ENCODE data around the gene LILRA5.

LILRA5 gene

GRCh38 chr19:54262470-54262869, 50.5 kb downstream of the LILRA5 start:
- no peak for TF ChIP-seq SUZ12 (IDR thresholded peaks at IDR 0.05; ENCODE audit: extremely low read depth, insufficient read depth, insufficient read length)
- no peak for TF ChIP-seq YY1 (IDR thresholded peaks at IDR 0.05; ENCODE audit: insufficient read depth, insufficient read length)
- TF ChIP-seq ZNF274 (IDR thresholded peaks at IDR 0.05; ENCODE audit: low read depth, low read length): no peak
- Histone ChIP-seq H3K4me3 (ENCODE audit: insufficient read length, low read depth) (no peak overlapping the region), H3K9me3 (ENCODE audit: insufficient read depth, low read length) (no peaks in the 10 kb centered on the region), H3K27me3 (ENCODE audit: insufficient read depth, insufficient read length) (peaks cover 13% of the 10 kb centered on the region), H3K9ac (ENCODE audit: insufficient read length, low read depth) (no peak overlapping the region), H3K36me3 (ENCODE audit: insufficient read depth, insufficient read length, low read length) (no peaks in the 10 kb centered on the region), H3K4me1 (ENCODE audit: insufficient read depth, insufficient read length) (no peaks in the 10 kb centered on the region)
- DNase-seq (ENCODE audit: low read depth, low spot score): no peak

GRCh38 chr19:54262066-54262465, 50.9 kb downstream of the LILRA5 start:
- no peak for TF ChIP-seq ZNF274 (IDR thresholded peaks at IDR 0.05; ENCODE audit: low read depth, low read length)
- TF ChIP-seq YY1 (IDR thresholded peaks at IDR 0.05; ENCODE audit: insufficient read depth, insufficient read length): no peak
- TF ChIP-seq SUZ12 (IDR thresholded peaks at IDR 0.05; ENCODE audit: extremely low read depth, insufficient read depth, insufficient read length): no peak
- Histone ChIP-seq H3K9ac (ENCODE audit: insufficient read length, low read depth) (no peak overlapping the region), H3K36me3 (ENCODE audit: insufficient read depth, insufficient read length, low read length) (no peaks in the 10 kb centered on the region), H3K4me1 (ENCODE audit: insufficient read depth, insufficient read length) (peaks cover 3% of the 10 kb centered on the region), H3K4me3 (ENCODE audit: insufficient read length, low read depth) (no peak overlapping the region), H3K9me3 (ENCODE audit: insufficient read depth, low read length) (no peaks in the 10 kb centered on the region), H3K27me3 (ENCODE audit: insufficient read depth, insufficient read length) (peaks cover 17% of the 10 kb centered on the region)
- no peak for DNase-seq (ENCODE audit: low read depth, low spot score)

GRCh38 chr19:54257116-54257480, 55.9 kb downstream of the LILRA5 start, which contains the start of gene LILRB5:
Gene LILRB5, minus strand, starts transcription at chr19:54257273. Its CDS starts 80 bp downstream, at chr19:54257193.
- Histone ChIP-seq H3K36me3 (ENCODE audit: insufficient read depth, insufficient read length, low read length) (no peaks in the 10 kb centered on the region), H3K27me3 (ENCODE audit: insufficient read depth, insufficient read length) (peaks cover 27% of the 10 kb centered on the region), H3K4me1 (ENCODE audit: insufficient read depth, insufficient read length) (peaks cover 10% of the 10 kb centered on the region), H3K4me3 (ENCODE audit: insufficient read length, low read depth) (no peak within 1 kb of the TSS), H3K9ac (ENCODE audit: insufficient read length, low read depth) (no peak within 1 kb of the TSS), H3K9me3 (ENCODE audit: insufficient read depth, low read length) (no peaks in the 10 kb centered on the region)
- TF ChIP-seq YY1 (IDR thresholded peaks at IDR 0.05; ENCODE audit: insufficient read depth, insufficient read length) (no peak), ZNF274 (IDR thresholded peaks at IDR 0.05; ENCODE audit: low read depth, low read length) (no peak), SUZ12 (IDR thresholded peaks at IDR 0.05; ENCODE audit: extremely low read depth, insufficient read depth, insufficient read length) (no peak)
- DNase-seq (ENCODE audit: low read depth, low spot score): no peak
